Dermis blood vessel endothelial cell (primary cell): Measurements from ENCODE around the gene ATF7IP. TPM values are rescaled to one million over a fixed set of nuclear protein-coding genes. Genes with fewer than 3 reads are reported as not detected.
"Not testable (repeated sequence)": the region's sequence is repeated elsewhere in the genome, so short reads cannot be mapped to it uniquely, and the experiment has no call there.

Source experiments
- DNase-seq: peaks from one replicate; pipeline ENCODE4 v3.0.0; 2010
- total RNA-seq: library from RNA; depleted of rRNA; stranded (reverse); fragments of >200 nt; gene quantifications from 2 replicates; pipeline ENCODE4 v1.2.3, GENCODE V29; 2014

Gene ATF7IP
- total RNA-seq, 1 donor from 2014 or later = 32.3 TPM

DNA sequence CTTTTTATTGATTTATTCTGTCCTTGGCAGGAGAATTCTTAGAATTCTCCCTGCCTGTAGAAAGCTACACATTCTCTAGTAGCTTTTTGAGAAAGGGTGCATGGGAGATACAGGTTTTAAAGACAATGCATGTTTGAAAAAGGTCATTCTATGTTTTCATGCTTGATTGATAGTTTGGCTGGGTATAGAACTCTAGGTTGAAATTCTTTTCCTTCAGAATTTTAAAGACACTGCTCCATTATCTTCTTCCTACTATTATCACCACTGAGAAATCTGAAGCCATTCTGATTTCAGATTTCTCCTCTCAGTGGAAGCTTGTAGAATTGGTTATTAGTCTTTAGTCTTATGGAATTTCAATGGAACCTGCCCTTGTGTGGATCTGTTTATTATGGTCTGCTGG, 14.0 kb downstream of the ATF7IP start:
- no peak for DNase-seq

DNA sequence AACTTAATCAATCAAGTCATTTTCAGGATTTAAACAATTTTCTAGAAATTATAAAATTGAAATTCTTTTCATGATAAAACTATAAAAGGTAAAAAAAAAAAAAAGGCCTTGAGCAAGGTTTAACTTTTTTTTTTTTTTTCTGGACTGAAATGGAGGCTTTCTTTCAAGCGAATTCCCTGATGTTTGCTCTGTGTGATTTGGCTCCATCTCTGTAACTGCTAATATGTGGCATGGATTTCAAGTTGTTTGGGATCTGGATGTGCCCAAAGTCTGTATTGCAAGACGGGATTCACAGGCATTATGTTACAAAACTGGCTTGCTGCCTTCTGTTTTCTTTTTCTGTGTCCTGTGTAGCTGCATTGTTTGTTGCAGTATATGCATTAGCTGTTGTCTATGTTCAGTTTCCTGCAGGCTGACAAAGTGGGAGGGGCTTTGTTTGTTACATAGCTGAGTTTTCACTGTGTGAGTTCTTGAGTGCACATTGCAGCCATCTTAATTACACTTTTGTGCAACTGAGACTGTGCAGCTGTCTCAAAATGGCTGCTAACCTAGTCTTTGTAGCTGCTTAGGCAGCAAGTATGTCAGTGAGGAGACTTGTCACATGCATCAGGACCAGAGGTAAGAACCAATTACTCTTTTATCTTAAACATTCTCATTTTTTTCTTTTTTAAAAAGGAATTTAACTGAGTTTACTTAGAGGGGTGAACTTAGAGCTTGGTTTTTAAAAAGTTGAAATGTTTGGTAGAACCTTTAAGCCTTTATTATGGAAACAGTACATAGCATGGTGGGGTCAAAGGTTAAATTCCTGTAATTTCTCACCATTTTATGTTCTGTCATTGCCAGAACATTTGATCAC, 19.5 kb downstream of the ATF7IP start:
- DNase-seq = peak; percentile 91

DNA sequence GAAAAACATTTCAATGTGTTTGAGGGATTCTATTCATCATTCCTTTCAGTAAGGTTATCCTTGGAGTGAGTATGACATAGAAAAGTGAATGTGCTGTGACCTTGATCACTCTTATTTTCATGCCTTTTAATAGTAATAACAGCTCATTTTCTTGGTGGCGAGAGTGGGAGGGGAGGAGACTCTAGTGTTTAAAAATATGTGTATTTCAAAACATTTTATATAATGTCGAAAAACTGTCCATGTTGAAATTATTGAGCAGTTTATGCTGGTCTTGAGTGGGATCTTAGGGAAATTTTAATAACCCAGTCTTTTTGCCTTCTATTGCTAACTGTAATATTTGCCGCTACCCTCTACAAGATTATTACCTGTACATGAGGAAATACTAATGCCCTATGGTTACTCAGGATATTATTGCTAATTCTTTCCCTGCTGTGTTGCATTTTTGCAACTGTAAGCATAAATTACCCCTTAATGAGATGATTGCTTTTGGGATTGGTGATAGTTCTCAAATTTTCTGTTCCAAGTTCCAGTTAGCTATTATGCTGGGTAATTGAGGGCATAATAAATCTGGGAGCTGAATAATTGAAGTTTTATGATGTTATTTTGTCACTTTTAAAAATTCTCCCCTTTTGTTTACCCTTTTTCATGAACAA, 21.9 kb downstream of the ATF7IP start:
- no peak for DNase-seq

DNA sequence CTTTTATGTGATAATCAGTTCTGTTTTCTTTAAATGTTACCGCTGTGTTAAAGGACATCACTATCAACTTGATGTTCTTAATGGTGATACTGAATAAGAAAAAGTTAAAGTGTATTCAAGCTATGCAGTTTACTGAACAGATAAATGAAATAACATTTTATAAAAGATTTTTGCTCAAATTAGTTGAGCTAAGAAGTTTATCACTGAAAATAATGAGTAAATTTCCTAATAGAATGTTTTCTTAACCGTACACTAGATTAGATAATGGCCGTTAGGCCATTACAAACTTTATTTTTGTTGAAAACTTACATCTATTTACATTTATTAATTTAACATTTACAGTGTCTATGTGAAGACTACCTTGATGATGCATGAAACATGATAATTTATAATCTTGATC, 25.0 kb downstream of the ATF7IP start:
- DNase-seq = no peak

DNA sequence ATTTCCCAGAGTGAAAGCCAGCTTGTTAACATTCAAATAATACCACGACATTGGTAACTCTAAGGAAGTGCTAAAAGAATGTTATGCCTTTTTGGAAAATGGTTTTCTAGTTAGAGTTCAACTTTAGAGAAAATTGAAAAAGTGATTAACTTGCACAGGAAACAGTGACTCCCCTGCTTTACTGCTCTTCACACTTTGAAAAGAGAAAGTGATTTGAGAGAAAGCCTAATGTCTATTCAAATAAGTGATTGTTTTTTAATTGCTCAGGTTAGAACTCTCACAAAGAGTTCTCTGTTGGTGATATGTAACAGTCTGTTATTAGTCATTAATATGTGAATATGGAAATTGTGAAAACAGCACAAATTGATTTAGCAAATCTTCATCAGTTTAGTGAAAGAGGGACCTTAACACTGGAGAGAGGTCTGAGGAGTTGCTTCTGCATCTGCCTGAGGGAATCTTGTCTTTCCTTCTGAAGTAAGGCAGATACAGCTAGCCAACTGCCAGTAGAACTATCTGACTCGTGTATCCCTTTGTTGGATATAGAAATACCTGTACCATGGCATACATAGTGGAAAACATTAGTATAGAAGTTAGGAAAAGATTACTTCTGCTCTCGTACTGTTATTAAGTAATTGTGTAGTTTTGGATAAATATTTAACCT, 25.5 kb downstream of the ATF7IP start:
- DNase-seq = peak; percentile 20

DNA sequence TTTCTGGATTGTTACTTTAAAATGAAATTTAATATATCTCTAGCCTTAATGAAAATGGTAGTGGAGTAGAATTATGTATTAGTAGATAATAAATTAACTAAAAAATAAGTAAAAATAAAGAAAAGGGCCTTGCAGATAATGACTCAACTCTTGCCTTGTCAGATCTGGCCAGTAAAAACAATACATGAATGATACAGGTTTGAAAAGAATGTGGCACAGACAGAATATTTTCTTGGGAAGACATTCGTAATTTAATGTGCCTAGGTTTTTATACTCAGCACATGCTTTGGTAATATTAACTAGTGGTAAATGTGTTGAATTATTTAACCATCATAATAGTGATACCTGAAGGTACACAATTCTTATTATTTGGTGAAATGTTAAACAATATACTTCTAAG, 28.3 kb downstream of the ATF7IP start:
- DNase-seq = peak; percentile 38

DNA sequence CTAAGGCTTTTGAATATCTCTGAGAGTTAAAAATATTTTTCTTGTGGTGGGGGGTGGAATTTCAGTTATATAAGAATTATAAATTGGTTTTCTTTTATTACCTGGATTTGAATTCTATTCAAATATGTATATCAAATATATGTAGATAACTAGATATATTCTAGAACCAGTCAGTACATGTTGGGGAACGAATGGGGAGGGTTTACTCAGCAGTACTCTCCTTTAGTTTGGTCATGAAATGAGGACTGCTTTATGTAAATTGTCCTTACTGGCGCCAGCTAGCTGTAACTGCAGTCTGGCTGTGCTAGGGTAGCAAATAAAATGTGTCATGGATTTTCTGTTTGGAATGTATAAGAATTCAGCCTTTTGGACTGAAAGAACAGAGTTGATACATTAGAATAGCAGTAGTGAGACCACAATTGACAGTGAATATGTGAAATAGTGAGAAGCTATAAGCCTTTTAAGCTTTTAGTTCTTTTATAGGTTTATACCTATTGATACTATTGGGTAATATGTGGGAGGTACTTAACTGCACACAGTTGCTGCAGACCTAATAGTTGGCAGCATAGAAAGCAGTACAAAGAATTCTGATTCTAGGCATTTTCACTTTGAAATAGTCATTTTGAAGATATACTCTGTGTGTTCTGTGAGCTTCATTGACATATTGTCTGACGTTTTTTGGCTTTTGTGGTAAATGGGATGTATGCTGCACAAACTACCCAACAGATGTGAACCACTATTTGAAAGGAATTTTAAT, 29.0 kb downstream of the ATF7IP start:
- DNase-seq = peak; percentile 73

DNA sequence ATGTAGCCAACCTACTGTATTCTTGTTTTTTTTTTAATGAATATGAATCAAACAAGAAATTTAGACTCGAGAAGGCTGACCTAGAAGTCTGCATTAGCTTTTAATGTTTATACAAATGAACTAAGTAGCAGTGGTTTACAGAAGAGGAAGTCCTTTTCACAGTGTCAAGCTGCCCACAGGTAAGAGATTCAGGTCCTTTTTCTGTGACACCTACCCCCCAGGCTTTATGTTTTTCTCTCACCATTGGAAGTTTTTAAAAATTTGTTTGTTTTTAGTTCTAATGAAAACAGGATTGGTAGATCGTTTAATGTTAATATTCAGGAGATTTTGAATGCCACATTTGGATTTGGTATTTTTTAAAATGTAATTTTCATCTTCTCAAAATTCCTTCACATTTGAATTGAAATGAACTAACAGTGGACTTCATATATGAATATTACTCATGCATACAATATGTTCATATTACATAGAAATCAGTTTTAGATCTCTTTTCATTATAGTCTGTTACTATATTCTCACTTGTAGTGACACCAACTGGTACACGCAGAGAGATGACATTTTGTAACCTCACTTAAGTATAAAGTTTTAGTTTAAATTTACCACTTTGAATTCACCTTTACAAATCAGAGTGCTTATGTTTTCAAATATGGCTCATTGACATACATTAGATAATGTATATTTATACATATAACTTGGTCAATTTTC, 29.7 kb downstream of the ATF7IP start:
- no peak for DNase-seq

DNA sequence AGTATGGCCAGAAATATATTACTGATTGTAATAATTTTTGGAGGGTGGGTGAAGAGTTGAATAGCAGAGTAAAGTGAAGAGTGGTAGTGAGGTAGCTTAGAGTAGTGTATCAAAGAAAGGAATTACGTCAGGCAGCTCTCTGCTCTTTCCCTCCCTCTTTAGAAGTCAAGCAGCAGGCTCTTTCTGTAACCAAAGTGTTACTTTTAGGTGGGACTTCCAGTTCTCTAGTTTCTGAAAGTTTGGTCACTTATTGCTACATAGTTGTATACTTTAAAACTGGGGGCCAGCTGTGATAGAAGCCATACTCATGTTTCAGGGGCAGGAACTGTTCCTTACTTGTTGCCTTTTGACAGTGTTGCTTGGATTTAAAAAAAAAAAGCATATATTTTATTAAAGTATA, 30.6 kb downstream of the ATF7IP start:
- DNase-seq = no peak

DNA sequence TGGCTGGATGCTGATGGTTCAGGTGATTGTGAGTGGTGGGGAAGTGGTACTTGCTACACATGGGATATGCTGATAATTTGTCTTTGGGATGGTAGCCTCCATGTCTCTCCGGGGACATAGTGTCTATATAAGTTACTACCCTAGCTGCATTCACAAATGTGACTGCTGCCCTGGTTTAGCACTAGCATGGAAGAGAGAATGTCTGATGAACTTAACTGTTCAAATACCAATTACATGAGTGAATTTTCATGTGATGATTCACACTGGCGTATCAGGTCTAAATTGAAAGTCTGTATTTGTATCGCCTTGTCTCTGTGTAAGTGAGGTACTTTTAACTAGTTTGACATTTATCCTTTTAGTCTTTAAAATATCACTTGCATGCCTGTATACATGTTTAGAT, 34.4 kb downstream of the ATF7IP start:
- DNase-seq = peak; percentile 61

DNA sequence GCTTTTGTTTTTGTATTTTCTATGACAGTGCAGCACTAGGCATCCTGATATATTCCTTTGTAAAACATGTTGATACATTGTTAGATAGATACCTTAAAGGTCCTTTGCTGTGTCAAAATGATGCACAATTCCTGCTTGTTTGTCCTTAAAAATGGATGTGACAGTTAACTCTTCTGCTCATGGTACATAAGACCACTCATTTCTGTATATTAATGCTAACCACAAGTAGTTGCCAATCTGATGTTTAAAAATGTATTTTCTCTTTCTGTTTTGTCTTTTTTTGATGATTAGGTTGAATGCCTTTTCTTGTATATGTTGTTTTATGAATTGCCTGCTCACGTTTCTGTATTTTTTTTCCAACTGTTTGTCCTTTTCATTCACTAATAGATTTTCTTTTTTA, 35.1 kb downstream of the ATF7IP start:
- DNase-seq = no peak

DNA sequence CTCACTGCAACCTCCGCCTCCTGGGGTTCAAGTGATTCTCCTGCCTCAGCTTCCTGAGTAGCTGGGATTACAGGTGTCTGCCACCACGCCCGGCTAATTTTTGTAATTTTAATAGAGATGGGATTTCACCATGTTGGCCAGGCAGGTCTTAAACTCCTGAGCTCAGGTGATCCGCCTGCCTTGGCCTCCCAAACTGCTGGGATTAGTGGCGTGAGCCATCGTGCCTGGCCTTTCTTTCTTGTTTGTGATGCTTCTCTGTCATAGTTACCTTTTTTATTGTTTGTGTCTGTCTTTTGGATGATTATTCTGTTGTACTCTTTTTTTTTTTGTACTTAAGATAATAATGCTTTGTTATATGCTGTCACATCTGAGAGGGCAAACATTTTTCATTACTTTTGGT, 35.8 kb downstream of the ATF7IP start:
- DNase-seq = not testable (repeated sequence)

DNA sequence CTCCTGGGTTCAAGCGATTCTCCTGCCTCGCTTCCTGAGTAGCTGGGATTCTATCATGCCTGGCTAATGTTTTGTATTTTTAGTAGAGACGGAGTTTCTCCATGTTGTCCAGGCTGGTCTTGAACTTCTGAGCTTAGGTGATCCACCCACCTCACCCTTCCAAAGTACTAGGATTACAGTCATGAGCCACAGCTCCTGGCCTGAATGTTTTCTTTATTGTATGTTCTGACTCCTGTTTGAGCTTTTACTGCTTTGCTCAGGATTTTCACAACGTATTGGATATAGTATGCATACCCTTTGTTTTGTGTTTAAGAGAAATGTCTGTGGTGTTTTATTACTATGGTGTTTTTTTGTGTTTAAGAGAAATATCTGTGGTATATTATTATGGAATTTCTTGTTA, 37.2 kb downstream of the ATF7IP start:
- no peak for DNase-seq

DNA sequence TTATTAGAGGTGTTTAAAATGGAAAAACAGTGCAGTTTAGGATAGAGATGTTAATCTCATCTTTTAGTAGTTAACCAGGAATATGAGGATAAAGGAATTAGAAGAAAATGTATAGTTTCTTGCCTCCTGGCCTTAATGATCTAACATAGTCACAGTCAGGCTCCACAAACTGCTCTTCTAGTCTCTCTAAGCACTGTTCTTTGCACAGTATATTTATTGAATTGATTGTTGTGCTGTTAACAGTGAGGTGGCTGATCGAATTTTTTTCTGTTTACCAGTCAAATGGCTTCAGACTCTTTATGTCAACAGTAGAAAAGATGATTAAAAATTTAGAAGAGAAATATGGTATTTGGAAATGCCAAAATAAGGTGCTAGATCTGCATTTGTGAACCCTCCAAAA, 37.8 kb downstream of the ATF7IP start:
- no peak for DNase-seq

DNA sequence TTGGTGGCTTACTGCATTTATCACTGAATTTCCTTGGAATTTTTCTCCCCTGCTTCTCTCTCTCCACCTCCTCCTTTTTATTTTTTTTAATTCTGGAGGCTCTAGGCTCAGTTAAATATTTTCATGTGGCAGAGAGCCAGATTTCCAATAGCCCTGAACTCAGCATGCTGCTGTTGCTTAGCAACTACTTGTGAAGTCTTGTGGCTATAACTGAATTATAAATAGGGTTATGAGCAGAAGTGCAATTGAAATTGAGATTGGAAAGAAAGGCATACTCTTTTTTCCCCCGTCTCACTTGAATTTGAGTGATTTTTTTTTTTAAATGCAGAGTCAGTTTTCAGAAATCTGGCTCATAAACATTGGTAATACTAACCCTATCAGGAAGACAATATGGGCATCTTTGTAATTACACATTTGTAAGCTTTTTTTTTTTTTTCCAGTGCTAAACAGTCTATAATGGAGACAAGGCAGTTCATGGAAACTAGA, 38.3 kb downstream of the ATF7IP start:
- DNase-seq = peak; percentile 75

DNA sequence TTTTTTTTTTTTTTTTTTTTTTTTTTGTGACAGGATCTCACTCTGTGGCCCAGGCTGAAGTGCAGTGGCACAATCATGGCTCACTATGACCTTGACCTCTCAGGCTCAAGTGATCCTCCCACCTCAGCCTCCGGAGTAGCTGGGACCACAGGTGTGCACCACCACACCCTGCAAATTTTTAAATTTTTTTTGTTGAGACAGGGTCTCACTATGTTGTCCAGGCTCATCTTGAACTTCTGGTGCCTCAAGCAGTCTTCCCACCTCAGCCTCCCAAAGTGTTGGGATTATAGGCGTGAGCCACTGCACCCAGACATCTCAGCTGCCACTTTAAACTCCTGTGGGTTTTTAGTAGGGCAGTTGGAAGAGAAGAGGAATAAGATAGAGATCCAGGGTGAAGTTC, 39.9 kb downstream of the ATF7IP start:
- DNase-seq = not testable (repeated sequence)

DNA sequence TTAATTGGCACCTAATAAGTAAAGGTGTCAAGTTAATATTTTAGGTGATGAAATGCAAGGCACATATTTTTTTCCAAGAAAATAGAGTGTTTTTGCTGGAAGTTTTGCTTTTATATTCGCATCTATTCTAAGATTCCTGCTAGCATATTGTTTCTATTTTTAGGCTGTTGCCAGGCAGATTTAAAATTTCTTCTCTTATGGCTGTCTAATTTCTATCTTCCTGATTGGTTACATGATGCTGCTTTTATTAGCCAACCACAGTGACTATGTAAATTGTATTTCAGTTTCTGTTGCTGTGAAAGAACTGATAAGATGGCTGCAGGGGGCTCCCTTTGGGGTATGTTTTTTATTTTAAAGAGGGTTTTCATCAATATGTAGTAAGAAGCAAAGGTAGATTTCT, 42.7 kb downstream of the ATF7IP start:
- DNase-seq = peak; percentile 37

DNA sequence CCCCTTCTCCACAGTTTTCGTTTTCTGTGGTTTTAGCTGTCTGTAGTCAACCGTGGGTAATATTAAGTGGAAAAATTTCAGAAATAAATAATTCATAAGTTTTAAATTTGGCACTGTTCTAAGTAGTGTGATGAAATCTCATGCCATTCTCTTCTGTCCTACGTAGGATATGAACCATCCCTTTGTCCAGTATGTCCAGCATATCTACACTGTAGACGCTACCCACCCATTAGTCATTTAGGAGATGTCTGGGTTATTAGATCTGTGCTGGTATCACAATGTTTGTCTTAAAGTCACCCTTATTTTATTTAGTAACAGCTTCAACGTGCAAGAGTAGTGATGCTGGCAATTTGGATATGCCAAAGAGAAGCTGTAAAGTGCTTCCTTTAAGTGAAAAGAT, 44.7 kb downstream of the ATF7IP start:
- DNase-seq = no peak

DNA sequence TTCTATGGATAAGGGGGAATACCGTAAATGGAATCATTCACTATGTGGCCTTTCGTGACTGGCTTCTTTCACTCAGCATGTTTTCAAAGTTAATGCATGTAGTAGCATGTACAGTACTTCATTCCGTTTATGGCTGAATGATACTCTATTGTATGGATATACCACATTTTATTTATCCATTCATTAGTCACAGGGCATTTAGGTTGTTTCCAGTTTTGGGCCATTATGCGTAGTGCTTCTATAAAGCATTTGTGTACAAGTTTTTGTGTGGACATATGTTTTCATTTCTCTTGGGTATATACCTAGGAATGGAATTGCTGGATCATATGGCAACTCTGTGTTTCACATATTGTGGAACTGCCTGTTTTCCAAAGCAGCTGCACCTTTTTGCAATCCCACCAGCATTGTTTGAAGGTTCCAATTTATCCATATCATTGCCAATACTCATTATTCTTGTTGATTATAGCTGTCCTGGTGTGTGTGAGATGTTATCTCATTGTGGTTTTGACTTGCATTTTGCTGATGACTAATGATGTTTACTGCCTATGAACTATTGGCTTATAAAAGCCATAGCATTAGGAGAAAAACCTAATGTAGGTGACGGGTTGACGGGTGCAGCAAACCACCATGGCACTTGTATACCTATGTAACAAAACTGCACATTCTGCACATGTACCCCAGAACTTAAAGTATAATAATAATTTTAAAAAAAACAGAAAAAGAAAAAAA, 45.5 kb downstream of the ATF7IP start:
- peak; percentile 13 for DNase-seq

DNA sequence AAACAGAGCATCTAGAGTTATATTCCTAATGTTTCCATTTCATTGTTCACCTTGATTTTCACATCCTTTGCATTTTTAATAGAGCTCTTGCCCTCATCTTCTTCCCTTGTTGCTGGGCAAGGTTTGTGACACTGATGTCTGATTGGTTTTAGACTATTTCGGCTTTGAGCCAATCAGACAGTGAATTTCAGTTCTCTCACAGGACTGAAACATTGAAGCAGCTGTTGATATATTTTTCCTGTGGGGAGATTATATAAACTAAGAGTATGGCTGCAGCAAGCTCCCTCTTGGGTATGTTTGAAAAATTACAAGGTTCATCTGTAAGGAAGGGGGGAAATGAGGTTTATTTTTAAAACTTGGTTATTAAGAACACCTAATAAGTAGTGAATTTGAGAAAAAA, 51.2 kb downstream of the ATF7IP start:
- peak; percentile 90 for DNase-seq

DNA sequence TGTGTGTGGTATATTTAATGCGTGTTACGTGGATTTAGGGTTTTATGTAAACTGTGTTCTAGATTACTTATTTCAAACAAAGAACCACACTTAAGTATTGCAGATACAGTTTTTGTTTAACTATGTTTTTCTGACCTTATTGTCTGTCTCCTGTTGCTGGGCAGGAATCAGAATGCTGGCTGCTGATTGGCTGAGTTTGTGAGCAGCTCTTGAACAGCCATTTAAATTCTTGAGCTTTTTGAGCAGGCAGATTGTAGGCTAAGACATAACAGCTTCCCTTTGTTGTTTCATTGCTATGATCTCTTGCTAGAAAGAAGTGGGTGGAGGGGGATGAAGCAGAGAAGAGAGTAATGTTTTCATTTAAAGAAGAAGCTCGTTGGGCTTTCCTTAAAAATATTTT, 52.2 kb downstream of the ATF7IP start:
- peak; percentile 97 for DNase-seq
